OCI-LY1 (cell line): ENCODE measurements around the gene UVSSA.

Experiments
- EZH2 ChIP-seq: fragments of 200-600 bp; sonication (generic), shearing (Covaris generic); IDR thresholded peaks from 2 replicates; pipeline ENCODE4 v1.8.0; 2017; ENCODE audit warnings: borderline replicate concordance, mixed run types, mild to moderate bottlenecking, antibody characterized with exemption, low read length, moderate library complexity, mixed read lengths
- TF ChIP-seq, protein P1 (sequence below): fragments of 200-600 bp; sonication (generic), shearing (Covaris generic); IDR thresholded peaks from 2 replicates; pipeline ENCODE4 v1.5.1; 2017; ENCODE audit warnings: mild to moderate bottlenecking, antibody characterized with exemption, low read length, moderate library complexity, mixed read lengths

DNA sequence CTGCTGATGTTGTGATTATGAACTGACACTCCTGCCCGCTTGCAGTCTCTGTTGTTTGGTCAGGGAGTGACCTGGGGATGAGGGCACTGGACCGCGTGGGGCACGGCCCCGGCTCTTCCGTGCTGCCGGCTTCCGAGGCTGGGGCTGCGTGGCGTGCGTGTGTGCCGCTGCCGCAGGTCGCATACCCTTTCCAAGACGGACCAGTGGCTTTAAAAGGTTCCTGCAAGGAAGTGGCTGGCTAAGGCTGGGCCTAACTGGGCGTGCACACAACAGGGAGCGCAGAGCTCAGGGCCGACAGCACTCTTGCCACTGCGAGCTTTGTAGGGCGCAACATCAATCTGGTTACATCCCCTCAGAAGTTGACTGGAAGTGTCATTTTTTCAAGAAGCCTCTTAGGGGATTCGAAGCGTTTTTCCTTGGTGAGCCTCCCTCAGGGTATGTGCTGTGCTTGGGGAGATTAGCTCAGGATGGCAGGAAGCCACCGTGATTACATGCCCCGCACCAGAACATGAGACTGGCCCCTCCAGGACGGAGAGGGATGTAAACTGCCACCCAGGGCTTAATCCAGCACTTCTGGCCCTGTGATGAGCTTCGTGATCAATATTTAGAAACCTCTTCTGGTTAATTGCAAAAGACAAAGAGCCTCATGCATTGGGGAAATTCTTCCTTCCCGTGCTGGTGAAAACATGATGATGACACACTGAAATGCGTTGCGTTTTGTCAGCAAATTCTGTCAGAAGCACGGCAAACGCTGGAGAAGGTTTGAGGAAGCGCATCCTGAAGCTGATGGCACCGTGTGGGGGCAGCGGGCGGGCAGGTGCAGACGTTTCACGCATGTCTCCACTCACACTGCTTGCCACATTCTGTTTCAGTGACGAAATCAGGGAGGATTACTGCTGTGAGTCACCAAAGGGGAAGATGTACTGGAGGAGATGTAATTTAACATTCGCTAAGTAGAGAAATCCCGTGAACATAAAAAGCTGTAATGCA lies 46.2 kb upstream of the UVSSA start:
- TF ChIP-seq, protein P1, sequence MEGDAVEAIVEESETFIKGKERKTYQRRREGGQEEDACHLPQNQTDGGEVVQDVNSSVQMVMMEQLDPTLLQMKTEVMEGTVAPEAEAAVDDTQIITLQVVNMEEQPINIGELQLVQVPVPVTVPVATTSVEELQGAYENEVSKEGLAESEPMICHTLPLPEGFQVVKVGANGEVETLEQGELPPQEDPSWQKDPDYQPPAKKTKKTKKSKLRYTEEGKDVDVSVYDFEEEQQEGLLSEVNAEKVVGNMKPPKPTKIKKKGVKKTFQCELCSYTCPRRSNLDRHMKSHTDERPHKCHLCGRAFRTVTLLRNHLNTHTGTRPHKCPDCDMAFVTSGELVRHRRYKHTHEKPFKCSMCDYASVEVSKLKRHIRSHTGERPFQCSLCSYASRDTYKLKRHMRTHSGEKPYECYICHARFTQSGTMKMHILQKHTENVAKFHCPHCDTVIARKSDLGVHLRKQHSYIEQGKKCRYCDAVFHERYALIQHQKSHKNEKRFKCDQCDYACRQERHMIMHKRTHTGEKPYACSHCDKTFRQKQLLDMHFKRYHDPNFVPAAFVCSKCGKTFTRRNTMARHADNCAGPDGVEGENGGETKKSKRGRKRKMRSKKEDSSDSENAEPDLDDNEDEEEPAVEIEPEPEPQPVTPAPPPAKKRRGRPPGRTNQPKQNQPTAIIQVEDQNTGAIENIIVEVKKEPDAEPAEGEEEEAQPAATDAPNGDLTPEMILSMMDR, result no peak
- no peak for TF ChIP-seq EZH2
